HepG2 (cell line): ENCODE results near the gene C11orf21. TPM values are rescaled to one million over a fixed set of nuclear protein-coding genes. Genes with fewer than 3 reads are reported as not detected.

ENCODE experiments used
- ATAC-seq: fragments of 200-7000 bp; cut with Tn5 transposase; 3 replicates; pipeline ENCODE4 v1.9.1; 2020; ENCODE audit warnings: mild to moderate bottlenecking, moderate library complexity
- BruUV-seq: library from RNA; stranded (reverse); fragments of 400-500 nt; replicated peaks from 2 replicates; lab custom pipeline; 2021; lab: Mats Ljungman, UMichigan
- CTCF ChIA-PET: fragments of 300-600 bp; formaldehyde crosslinking; extraction: SDS; loops from one replicate; lab custom pipeline; 2021; ENCODE audit warnings: low total read pairs, inconsistent platforms, low intra/inter-chr PET ratio; lab: Yijun Ruan, JAX
- POLR2A ChIA-PET: fragments of 350-600 bp; sonication (Branson Sonifier 250); formaldehyde crosslinking; loops from one replicate; lab custom pipeline; 2020; ENCODE audit warnings: antibody characterized with exemption, inconsistent platforms; lab: Yijun Ruan, JAX
- DNase-seq: peaks from one replicate; pipeline ENCODE4 v3.0.0-alpha.2; 2015; ENCODE audit warnings: low spot score
- FAIRE-seq: peaks from 3 replicates; lab custom pipeline; 2011; peaks lifted over from hg19 to GRCh38; lab: Jason Lieb, UNC
- H2AFZ ChIP-seq: one replicate; pipeline ENCODE4 v1.6.1; 2011; ENCODE audit warnings: low read length, inconsistent platforms
- H3K27ac ChIP-seq: fragments of 300-600 bp; 3 replicates; pipeline ENCODE4 v1.8.0; 2011; ENCODE audit warnings: mixed run types, mild to moderate bottlenecking, mixed read lengths, low read length, inconsistent platforms; ENCODE audit not compliant: insufficient read depth; ENCODE audit errors: extremely low read length
- H3K27me3 ChIP-seq, 2 experiments: fragments of 200-600 bp in 1 of 2; 2 replicates in 1 of 2; 3 replicates in 1 of 2; pipeline versions ENCODE4 v1.6.0 to v1.8.0; 2011; ENCODE audit warnings: low read length in 2 of 2, mild to moderate bottlenecking in 2 of 2, moderate library complexity in 2 of 2, inconsistent platforms in 1 of 2; ENCODE audit not compliant: insufficient read depth in 2 of 2, control insufficient read depth in 1 of 2
- H3K36me3 ChIP-seq, 2 experiments: fragments of 200-600 bp in 1 of 2; replicated peaks in 1 of 2; 2 replicates in 1 of 2; 3 replicates in 1 of 2; pipeline versions ENCODE4 v1.5.1 to v1.8.0; 2011; ENCODE audit warnings: low read length in 2 of 2, inconsistent platforms in 1 of 2; ENCODE audit not compliant: insufficient read depth in 2 of 2, control insufficient read depth in 1 of 2
- H3K4me1 ChIP-seq: 2 replicates; pipeline ENCODE4 v1.5.1; 2012; ENCODE audit warnings: low read length, inconsistent platforms; ENCODE audit not compliant: insufficient read depth
- H3K4me2 ChIP-seq: 2 replicates; pipeline ENCODE4 v1.6.0; 2011; ENCODE audit warnings: low read depth, low read length, inconsistent platforms
- H3K4me3 ChIP-seq, 3 experiments: fragments of 200-600 bp in 1 of 3; sonication (generic), shearing (Covaris generic) in 1 of 3; replicated peaks in 1 of 3; 2 replicates each; pipeline ENCODE4 v1.5.1; 2011 to 2016; ENCODE audit warnings: low read length in 3 of 3, inconsistent platforms in 2 of 3, low read depth in 2 of 3, mild to moderate bottlenecking in 2 of 3, control low read depth in 1 of 3, mixed read lengths in 1 of 3; ENCODE audit not compliant: insufficient read depth in 1 of 3
- H3K79me2 ChIP-seq: one replicate; pipeline ENCODE4 v1.6.1; 2011; ENCODE audit warnings: low read length, inconsistent platforms; ENCODE audit not compliant: insufficient read depth
- H3K9ac ChIP-seq: 2 replicates; pipeline ENCODE4 v1.6.0; 2011; ENCODE audit warnings: mild to moderate bottlenecking, low read depth, low read length, inconsistent platforms; ENCODE audit not compliant: insufficient read depth
- H3K9me3 ChIP-seq: 2 replicates; pipeline ENCODE4 v1.5.1; 2012; ENCODE audit warnings: mild to moderate bottlenecking, low read length
- H4K20me1 ChIP-seq: 2 replicates; pipeline ENCODE4 v1.6.0; 2011; ENCODE audit warnings: inconsistent platforms, mild to moderate bottlenecking, low read length, moderate library complexity; ENCODE audit not compliant: insufficient read depth
- ARNTL ChIP-seq: sonication (generic); formaldehyde crosslinking; IDR thresholded peaks from 2 replicates; pipeline ENCODE4 v1.4.0; 2020; ENCODE audit warnings: mild to moderate bottlenecking, missing genetic modification reagents
- CCAR2 ChIP-seq: fragments of 200-400 bp; formaldehyde crosslinking; optimal IDR thresholded peaks from 2 replicates; pipeline ENCODE3; 2018; ENCODE audit warnings: low read depth, mild to moderate bottlenecking, low read length, moderate library complexity
- CREB1 ChIP-seq, 2 experiments: fragments of 450-650 bp in 1 of 2; IDR thresholded peaks; 2 replicates each; pipeline ENCODE4 v1.6.1; 2016 to 2017; ENCODE audit warnings: control low read depth in 1 of 2, mild to moderate bottlenecking in 1 of 2, missing compliant biosample characterization in 1 of 2, missing genetic modification characterization in 1 of 2
- DBP ChIP-seq: sonication (generic); formaldehyde crosslinking; IDR thresholded peaks from 2 replicates; pipeline ENCODE4 v1.4.0; 2020; ENCODE audit warnings: missing genetic modification reagents; ENCODE audit errors: not compliant biosample characterization
- GLMP ChIP-seq: sonication (generic); formaldehyde crosslinking; IDR thresholded peaks from 2 replicates; pipeline ENCODE4 v1.9.0; 2021; ENCODE audit warnings: missing genetic modification reagents, mild to moderate bottlenecking, borderline replicate concordance
- GMEB2 ChIP-seq: IDR thresholded peaks from 2 replicates; pipeline ENCODE4 v1.6.1; 2016; ENCODE audit warnings: missing biosample characterization, missing genetic modification reagents, low read depth
- HNF4A ChIP-seq: sonication (generic); formaldehyde crosslinking; IDR thresholded peaks from 2 replicates; pipeline ENCODE4 v1.4.0; 2020; ENCODE audit warnings: missing genetic modification reagents
- LRRFIP1 ChIP-seq: sonication (generic); formaldehyde crosslinking; conservative IDR thresholded peaks from 2 replicates; pipeline ENCODE4 v1.4.0; 2020; ENCODE audit warnings: missing genetic modification reagents
- MTERF4 ChIP-seq: sonication (generic); formaldehyde crosslinking; IDR thresholded peaks from 2 replicates; pipeline ENCODE4 v1.8.0; 2023; ENCODE audit warnings: mild to moderate bottlenecking, missing genetic modification reagents
- PHF21A ChIP-seq: sonication (generic); formaldehyde crosslinking; IDR thresholded peaks from 2 replicates; pipeline ENCODE4 v1.5.0; 2020; ENCODE audit warnings: mild to moderate bottlenecking, missing genetic modification reagents
- SMYD3 ChIP-seq: sonication (generic); formaldehyde crosslinking; IDR thresholded peaks from 2 replicates; pipeline ENCODE4 v1.8.1; 2023; ENCODE audit warnings: mild to moderate bottlenecking, missing genetic modification reagents
- ZNF256 ChIP-seq: sonication (generic); formaldehyde crosslinking; conservative IDR thresholded peaks from 2 replicates; pipeline ENCODE4 v1.4.0; 2020; ENCODE audit warnings: missing genetic modification reagents
- ZNF33B ChIP-seq: sonication (generic); formaldehyde crosslinking; IDR thresholded peaks from 2 replicates; pipeline ENCODE4 v1.5.1; 2020; ENCODE audit warnings: mild to moderate bottlenecking, missing genetic modification reagents
- WGBS: methylation state at CpG from one replicate; pipeline ENCODE4 v1.1.6; 2017; ENCODE audit warnings: low lambda C conversion rate; 5-methylcytosine and 5-hydroxymethylcytosine counted together
- in situ Hi-C: cut with HindIII; loops from 2 replicates; pipeline ENCODE4 v1.10.0; 2017; ENCODE audit warnings: low pct_unique_long_range_greater_than_20kb; ENCODE audit not compliant: extremely low pct_ligation_motif_present
- intact Hi-C: fragments of 100-400 bp; cut with micrococcal nuclease; formaldehyde crosslinking; loops from one replicate; pipeline ENCODE4 v1.10.0; 2022; ENCODE audit not compliant: unreplicated experiment
- polyA plus RNA-seq, 8 experiments: library from polyadenylated mRNA; depleted of rRNA in 3 of 8; stranded (reverse) in 7 of 8; unstranded in 1 of 8; fragments of >200 nt; fragmentation: Illumina TruSeq in 4 of 8; extraction: Trizol in 4 of 8; gene quantifications; 2 replicates each; pipeline versions ENCODE4 v1.2.1 to v1.2.3, GENCODE V29; 2011 to 2016; ENCODE audit warnings: low read depth in 4 of 8, missing spikeins in 1 of 8, mixed read lengths in 1 of 8; ENCODE audit not compliant: insufficient read depth in 1 of 8
- total RNA-seq, 5 experiments: library from RNA; depleted of rRNA; stranded (reverse); fragments of >200 nt; fragmentation: Illumina TruSeq; extraction: Trizol; gene quantifications; 2 replicates each; pipeline ENCODE4 v1.2.3, GENCODE V29; 2016; ENCODE audit warnings: low read depth in 1 of 5

C11orf21 gene
- total and polyA plus RNA-seq, 2 of the 13 experiments (the other 11 are each of a cell fraction or from before 2014, with no cell fraction given) = 0.08 TPM; not detected in 1

- Histone ChIP-seq H3K9me3 (no peaks in the 10 kb centered on the region), H4K20me1 (no peaks in the 10 kb centered on the region), H2AFZ (no peak overlapping the region), H3K9ac (no peak overlapping the region), H3K79me2 (no peaks in the 10 kb centered on the region), H3K36me3 (no peaks in the 10 kb centered on the region), H3K4me1 (no peaks in the 10 kb centered on the region), H3K4me2 (no peak overlapping the region), H3K27ac (no peak overlapping the region), H3K4me3 (no peak overlapping the region), H3K27me3 (peaks cover 3 to 40% of the 10 kb centered on the region in 2 experiments; a peak in 3 of 5 replicates)
- 27% methylated on average over 7 of the region's 10 CpGs for WGBS
- FAIRE-seq (no peak), ATAC-seq (no peak), DNase-seq (no peak)
- ChIA-PET POLR2A (no interaction called here), CTCF (no interaction called here)
- intact Hi-C loops (no loop called here), in situ Hi-C loops (no loop called here)
- no TSS peak for BruUV-seq
- no peak for TF ChIP-seq ZNF256 (CRISPR knock-in tag)
- TF ChIP-seq LRRFIP1 = no peak
- no peak for TF ChIP-seq CCAR2
- no peak for TF ChIP-seq HNF4A (CRISPR knock-in tag)
- no peak for TF ChIP-seq GMEB2 (CRISPR knock-in tag)
- TF ChIP-seq ARNTL (CRISPR knock-in tag) = no peak
- TF ChIP-seq MTERF4 (CRISPR knock-in tag) = no peak
- TF ChIP-seq GLMP = no peak
- TF ChIP-seq SMYD3 (CRISPR knock-in tag) = no peak
- no peak for TF ChIP-seq PHF21A
- no peak for TF ChIP-seq ZNF33B (CRISPR knock-in tag)
- no peak for TF ChIP-seq DBP (CRISPR knock-in tag)
- TF ChIP-seq CREB1 (IDR thresholded peaks at IDR 0.05) = no peak
- TF ChIP-seq CREB1 (CRISPR knock-in tag; IDR thresholded peaks at IDR 0.05) = no peak
These were observed 11.3 kb downstream of the C11orf21 start for GRCh38 chr11:2290351-2290841.
